Right kidney (tissue), 1 donor: Measurements from ENCODE around the gene LETMD1.

Experiments
- DNase-seq: peaks from one replicate; pipeline ENCODE4 v3.0.0-alpha.2; 2016

LETMD1 gene

GRCh38 chr12:51023625-51024382, 24.3 kb upstream of the LETMD1 start:
- DNase-seq: no peak

GRCh38 chr12:51025338-51025835, 22.7 kb upstream of the LETMD1 start:
- no peak for DNase-seq

GRCh38 chr12:51025836-51026638, 22.1 kb upstream of the LETMD1 start, which contains the start of gene SLC11A2:
TSS of gene SLC11A2 (minus strand) at chr12:51026384. CDS start at chr12:51010728, 15,656 bp downstream.
- peak; percentile 91 for DNase-seq

GRCh38 chr12:51027342-51027835, 20.7 kb upstream of the LETMD1 start:
- DNase-seq: no peak

GRCh38 chr12:51028126-51028812, 19.9 kb upstream of the LETMD1 start:
- DNase-seq: no peak

- DNase-seq: no peak
Measured at GRCh38 chr12:51028813-51029150, 19.3 kb upstream of the LETMD1 start.

- no peak for DNase-seq
Measured at GRCh38 chr12:51033048-51033447, 15.1 kb upstream of the LETMD1 start.

GRCh38 chr12:51033457-51034089, 14.6 kb upstream of the LETMD1 start:
- no peak for DNase-seq

- DNase-seq: no peak
Measured at GRCh38 chr12:51036279-51036678, 11.8 kb upstream of the LETMD1 start.

GRCh38 chr12:51048661-51049251, 629 bp downstream of the LETMD1 start:
- no peak for DNase-seq

GRCh38 chr12:51049525-51049924, 1.4 kb downstream of the LETMD1 start:
- no peak for DNase-seq

- DNase-seq: peak; percentile 18
Measured at GRCh38 chr12:51051787-51052186, 3.7 kb downstream of the LETMD1 start.

GRCh38 chr12:51055060-51055459, 6.9 kb downstream of the LETMD1 start:
- no peak for DNase-seq

GRCh38 chr12:51056242-51056641, 8.1 kb downstream of the LETMD1 start:
- no peak for DNase-seq

- no peak for DNase-seq
Measured at GRCh38 chr12:51059086-51059485, 11.0 kb downstream of the LETMD1 start.

- no peak for DNase-seq
Measured at GRCh38 chr12:51062631-51063397, 14.7 kb downstream of the LETMD1 start.

- DNase-seq: no peak
Measured at GRCh38 chr12:51065530-51065929, 17.4 kb downstream of the LETMD1 start.

- DNase-seq: no peak
Measured at GRCh38 chr12:51067229-51067628, 19.1 kb downstream of the LETMD1 start.

- no peak for DNase-seq
Measured at GRCh38 chr12:51067771-51068170, 19.6 kb downstream of the LETMD1 start.

- DNase-seq: no peak
Measured at GRCh38 chr12:51070004-51070403, 21.9 kb downstream of the LETMD1 start.

- DNase-seq: no peak
Measured at GRCh38 chr12:51071663-51072062, 23.5 kb downstream of the LETMD1 start.
